HL-60 (cell line): ENCODE data around the gene MSH3.
"Not testable (repeated sequence)": the region's sequence is repeated elsewhere in the genome, so short reads cannot be mapped to it uniquely, and the experiment has no call there.

Source experiments
- DNase-seq, 2 experiments: peaks; one replicate each; pipeline ENCODE4 v3.0.0-alpha.2; 2010 to 2020; ENCODE audit warnings: low read depth in 1 of 2, low spot score in 1 of 2
- H3K27ac ChIP-seq: fragments of 250-450 bp; sonication (Bioruptor Pico); replicated peaks from 2 replicates; pipeline ENCODE4 v1.5.1; 2020; ENCODE audit warnings: mild to moderate bottlenecking, moderate library complexity
- H3K27me3 ChIP-seq: fragments of 250-450 bp; sonication (Bioruptor Pico); 2 replicates; pipeline ENCODE4 v1.5.1; 2021; ENCODE audit warnings: mild to moderate bottlenecking, moderate library complexity; ENCODE audit not compliant: insufficient read depth, poor library complexity, severe bottlenecking
- H3K4me3 ChIP-seq: replicated peaks from 2 replicates; pipeline ENCODE4 v1.5.1; 2011; ENCODE audit warnings: mild to moderate bottlenecking, control low read depth, low read length; ENCODE audit not compliant: insufficient read depth
- GABPA ChIP-seq: IDR thresholded peaks from 2 replicates; pipeline ENCODE4 v1.6.1; 2012; ENCODE audit warnings: low read depth
- POLR2AphosphoS5 ChIP-seq: IDR thresholded peaks from 2 replicates; pipeline ENCODE4 v1.6.1; 2012; ENCODE audit warnings: low read depth
- SPI1 ChIP-seq: IDR thresholded peaks from 2 replicates; pipeline ENCODE4 v1.6.1; 2012; ENCODE audit warnings: low read depth, mild to moderate bottlenecking, borderline replicate concordance
- TF ChIP-seq, protein P1 (sequence below): IDR thresholded peaks from one replicate; pipeline ENCODE4 v1.5.1; 2011; ENCODE audit warnings: low read length, control low read depth, inconsistent platforms; ENCODE audit not compliant: insufficient read depth
- TF ChIP-seq, protein P2 (sequence below): IDR thresholded peaks from 2 replicates; pipeline ENCODE4 v1.6.1; 2012; ENCODE audit warnings: low read depth; ENCODE audit not compliant: insufficient replicate concordance

Gene MSH3

DNA sequence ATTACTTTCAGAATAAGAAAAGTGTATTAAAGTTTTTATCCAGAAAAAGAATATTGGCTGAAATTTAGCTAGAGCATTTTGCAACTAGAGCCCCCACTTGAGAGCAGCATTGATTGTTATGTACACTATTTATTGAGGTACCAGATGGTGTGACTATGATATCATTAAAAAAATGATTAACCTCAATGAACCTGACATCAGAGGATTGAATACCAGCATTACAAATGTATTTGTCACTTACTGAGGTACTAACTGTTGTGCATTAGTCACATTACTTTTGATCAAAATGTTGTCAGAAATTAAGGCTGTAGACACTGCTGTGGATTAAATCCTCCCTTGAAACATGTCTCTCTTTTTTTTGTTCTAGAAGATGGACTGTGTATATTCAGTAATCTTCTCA, 128.2 kb downstream of the MSH3 start:
- Histone ChIP-seq H3K4me3 (no peak overlapping the region), H3K27me3 (no peaks in the 10 kb centered on the region), H3K27ac (no peak overlapping the region)
- DNase-seq: no peak
- TF ChIP-seq, protein P1, sequence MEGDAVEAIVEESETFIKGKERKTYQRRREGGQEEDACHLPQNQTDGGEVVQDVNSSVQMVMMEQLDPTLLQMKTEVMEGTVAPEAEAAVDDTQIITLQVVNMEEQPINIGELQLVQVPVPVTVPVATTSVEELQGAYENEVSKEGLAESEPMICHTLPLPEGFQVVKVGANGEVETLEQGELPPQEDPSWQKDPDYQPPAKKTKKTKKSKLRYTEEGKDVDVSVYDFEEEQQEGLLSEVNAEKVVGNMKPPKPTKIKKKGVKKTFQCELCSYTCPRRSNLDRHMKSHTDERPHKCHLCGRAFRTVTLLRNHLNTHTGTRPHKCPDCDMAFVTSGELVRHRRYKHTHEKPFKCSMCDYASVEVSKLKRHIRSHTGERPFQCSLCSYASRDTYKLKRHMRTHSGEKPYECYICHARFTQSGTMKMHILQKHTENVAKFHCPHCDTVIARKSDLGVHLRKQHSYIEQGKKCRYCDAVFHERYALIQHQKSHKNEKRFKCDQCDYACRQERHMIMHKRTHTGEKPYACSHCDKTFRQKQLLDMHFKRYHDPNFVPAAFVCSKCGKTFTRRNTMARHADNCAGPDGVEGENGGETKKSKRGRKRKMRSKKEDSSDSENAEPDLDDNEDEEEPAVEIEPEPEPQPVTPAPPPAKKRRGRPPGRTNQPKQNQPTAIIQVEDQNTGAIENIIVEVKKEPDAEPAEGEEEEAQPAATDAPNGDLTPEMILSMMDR: no peak
- TF ChIP-seq GABPA (no peak), POLR2AphosphoS5 (no peak), SPI1 (no peak)
- TF ChIP-seq, protein P2, sequence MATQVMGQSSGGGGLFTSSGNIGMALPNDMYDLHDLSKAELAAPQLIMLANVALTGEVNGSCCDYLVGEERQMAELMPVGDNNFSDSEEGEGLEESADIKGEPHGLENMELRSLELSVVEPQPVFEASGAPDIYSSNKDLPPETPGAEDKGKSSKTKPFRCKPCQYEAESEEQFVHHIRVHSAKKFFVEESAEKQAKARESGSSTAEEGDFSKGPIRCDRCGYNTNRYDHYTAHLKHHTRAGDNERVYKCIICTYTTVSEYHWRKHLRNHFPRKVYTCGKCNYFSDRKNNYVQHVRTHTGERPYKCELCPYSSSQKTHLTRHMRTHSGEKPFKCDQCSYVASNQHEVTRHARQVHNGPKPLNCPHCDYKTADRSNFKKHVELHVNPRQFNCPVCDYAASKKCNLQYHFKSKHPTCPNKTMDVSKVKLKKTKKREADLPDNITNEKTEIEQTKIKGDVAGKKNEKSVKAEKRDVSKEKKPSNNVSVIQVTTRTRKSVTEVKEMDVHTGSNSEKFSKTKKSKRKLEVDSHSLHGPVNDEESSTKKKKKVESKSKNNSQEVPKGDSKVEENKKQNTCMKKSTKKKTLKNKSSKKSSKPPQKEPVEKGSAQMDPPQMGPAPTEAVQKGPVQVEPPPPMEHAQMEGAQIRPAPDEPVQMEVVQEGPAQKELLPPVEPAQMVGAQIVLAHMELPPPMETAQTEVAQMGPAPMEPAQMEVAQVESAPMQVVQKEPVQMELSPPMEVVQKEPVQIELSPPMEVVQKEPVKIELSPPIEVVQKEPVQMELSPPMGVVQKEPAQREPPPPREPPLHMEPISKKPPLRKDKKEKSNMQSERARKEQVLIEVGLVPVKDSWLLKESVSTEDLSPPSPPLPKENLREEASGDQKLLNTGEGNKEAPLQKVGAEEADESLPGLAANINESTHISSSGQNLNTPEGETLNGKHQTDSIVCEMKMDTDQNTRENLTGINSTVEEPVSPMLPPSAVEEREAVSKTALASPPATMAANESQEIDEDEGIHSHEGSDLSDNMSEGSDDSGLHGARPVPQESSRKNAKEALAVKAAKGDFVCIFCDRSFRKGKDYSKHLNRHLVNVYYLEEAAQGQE: no peak

DNA sequence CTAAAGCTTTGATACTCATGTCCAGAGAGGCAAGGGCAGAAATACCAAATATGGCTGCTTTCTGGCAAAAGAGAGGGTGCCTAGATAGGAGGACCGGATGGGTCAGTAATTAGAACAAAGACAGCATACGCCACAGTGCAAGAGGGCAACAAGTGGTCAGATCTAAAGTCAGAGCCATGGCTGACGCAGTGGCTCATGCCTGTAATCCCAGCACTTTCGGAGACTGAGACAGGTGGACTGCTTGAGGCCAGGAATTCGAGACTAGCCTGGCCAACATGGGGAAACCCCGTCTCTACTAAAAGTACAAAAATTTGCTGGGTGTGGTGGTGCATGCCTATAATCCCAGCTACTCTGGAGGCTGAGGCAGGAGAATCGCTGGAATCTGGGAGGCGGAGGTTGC, 129.3 kb downstream of the MSH3 start:
- not testable (repeated sequence) for H3K27me3 ChIP-seq, H3K4me3 ChIP-seq, DNase-seq, H3K27ac ChIP-seq

DNA sequence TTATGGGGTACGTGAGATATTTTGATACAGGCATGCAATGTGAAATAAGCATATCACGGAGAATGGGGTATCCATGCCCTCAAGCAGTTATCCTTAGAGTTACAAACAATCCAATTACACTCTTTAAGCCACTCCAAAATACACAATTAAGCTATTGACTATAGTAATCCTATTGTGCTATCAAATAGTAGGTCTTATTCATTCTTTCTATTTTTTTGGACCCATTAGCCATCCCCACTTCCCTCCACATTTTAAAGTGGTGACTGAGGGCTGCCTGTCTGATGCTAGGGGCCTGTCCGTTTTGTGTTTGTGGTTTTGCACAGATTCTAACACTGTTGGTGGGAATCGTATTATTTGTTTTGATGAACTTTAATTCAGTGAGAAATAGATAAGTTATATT, 130.0 kb downstream of the MSH3 start:
- Histone ChIP-seq H3K27me3 (no peaks in the 10 kb centered on the region), H3K4me3 (no peak overlapping the region), H3K27ac (no peak overlapping the region)
- TF ChIP-seq, protein P2: no peak
- TF ChIP-seq, protein P1: no peak
- no peak for TF ChIP-seq SPI1
- no peak for TF ChIP-seq POLR2AphosphoS5
- no peak for TF ChIP-seq GABPA
- no peak for DNase-seq

DNA sequence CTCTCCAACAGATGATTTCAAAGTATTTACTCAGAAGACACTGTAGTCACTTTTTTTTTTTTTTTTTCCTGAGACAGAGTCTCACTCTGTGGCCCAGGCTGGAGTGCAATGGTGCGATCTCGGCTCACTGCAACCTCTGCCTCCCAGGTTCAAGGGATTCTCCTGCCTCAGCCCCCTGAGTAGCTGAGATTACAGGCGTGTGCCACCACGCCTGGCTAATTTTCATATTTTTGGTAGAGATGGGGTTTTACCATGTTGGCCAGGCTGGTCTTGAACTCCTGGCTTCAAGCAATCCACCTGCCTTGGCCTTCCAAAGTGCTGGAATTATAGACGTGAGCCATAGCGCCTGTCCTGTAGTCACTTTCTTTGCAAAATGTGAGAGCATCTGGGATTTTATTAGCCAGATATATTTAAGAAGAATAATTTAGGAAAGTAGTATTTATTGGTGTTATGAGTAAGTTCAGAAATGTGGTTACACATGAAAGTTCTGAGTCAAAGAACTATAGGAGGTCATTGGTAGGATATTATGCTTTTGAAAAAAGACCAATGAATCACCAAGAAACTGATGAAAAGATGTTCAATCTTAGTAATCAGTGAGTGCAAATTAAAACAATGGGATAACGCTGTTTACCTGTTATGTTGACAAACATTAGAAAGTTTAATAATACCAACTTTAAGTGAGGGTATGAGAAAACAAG, 135.0 kb downstream of the MSH3 start:
- not testable (repeated sequence) for DNase-seq, H3K4me3 ChIP-seq, H3K27me3 ChIP-seq, H3K27ac ChIP-seq

DNA sequence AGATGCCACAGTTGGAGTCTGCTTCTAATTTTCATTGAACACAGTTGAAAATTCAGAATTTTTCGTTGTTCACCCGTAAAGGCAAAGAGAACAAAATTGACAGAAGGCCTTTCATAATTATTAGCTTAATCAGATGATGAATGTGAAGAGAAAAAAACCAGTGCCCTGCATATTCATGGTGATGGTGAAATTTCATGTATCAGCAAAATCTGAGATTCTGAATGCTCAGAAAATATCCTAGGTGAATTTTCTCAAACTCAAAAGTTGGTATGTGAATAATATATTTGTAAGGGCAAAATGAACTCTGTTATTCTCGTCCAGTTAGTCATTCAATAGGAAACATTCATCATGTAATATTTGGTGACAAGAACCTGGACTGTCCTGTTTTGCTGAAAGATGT, 136.2 kb downstream of the MSH3 start:
- Histone ChIP-seq H3K4me3 (no peak overlapping the region), H3K27ac (no peak overlapping the region), H3K27me3 (no peaks in the 10 kb centered on the region)
- DNase-seq: no peak
- TF ChIP-seq POLR2AphosphoS5: no peak
- TF ChIP-seq, protein P1: no peak
- TF ChIP-seq SPI1: no peak
- no peak for TF ChIP-seq GABPA
- TF ChIP-seq, protein P2: no peak
